A673 (cell line): ENCODE measurements around the gene EPHA6. TPM values are rescaled to one million over a fixed set of nuclear protein-coding genes. Genes with fewer than 3 reads are reported as not detected.

ENCODE experiments used
- BruUV-seq: library from RNA; stranded (reverse); fragments of 400-500 nt; replicated peaks from 2 replicates; lab custom pipeline; 2021; lab: Mats Ljungman, UMichigan
- CTCF ChIA-PET: fragments of 300-600 bp; sonication (Branson Sonifier 250); formaldehyde crosslinking; loops from one replicate; lab custom pipeline; 2022; ENCODE audit warnings: antibody characterized with exemption; lab: Charles Lee
- POLR2A ChIA-PET: fragments of 300-600 bp; sonication (Branson Sonifier 250); formaldehyde crosslinking; loops from one replicate; lab custom pipeline; 2022; ENCODE audit warnings: antibody characterized with exemption; ENCODE audit not compliant: low non-redundant PET; lab: Charles Lee
- DNase-seq: peaks from one replicate; pipeline ENCODE4 v3.0.0-alpha.2; 2015; ENCODE audit warnings: low spot score
- H3K27ac ChIP-seq: fragments of 200-600 bp; sonication (generic); 2 replicates; pipeline ENCODE4 v1.5.1; 2016; ENCODE audit warnings: mixed run types, low read depth, mild to moderate bottlenecking, mixed read lengths, antibody characterized with exemption, low read length; ENCODE audit not compliant: poor library complexity, severe bottlenecking
- H3K27me3 ChIP-seq: fragments of 200-600 bp; sonication (generic); replicated peaks from 2 replicates; pipeline ENCODE4 v1.6.1; 2017; ENCODE audit warnings: mixed run types, low read depth, mild to moderate bottlenecking, mixed read lengths, antibody characterized with exemption, low read length; ENCODE audit not compliant: insufficient read depth, poor library complexity
- H3K36me3 ChIP-seq: fragments of 200-600 bp; sonication (generic); 2 replicates; pipeline ENCODE4 v1.6.1; 2016; ENCODE audit warnings: mixed run types, mild to moderate bottlenecking, mixed read lengths, antibody characterized with exemption, low read length; ENCODE audit not compliant: insufficient read depth, poor library complexity, severe bottlenecking
- H3K4me1 ChIP-seq: fragments of 200-600 bp; sonication (generic); 2 replicates; pipeline ENCODE4 v1.6.1; 2017; ENCODE audit warnings: mixed run types, mild to moderate bottlenecking, mixed read lengths, antibody characterized with exemption, low read length; ENCODE audit not compliant: insufficient read depth, poor library complexity, severe bottlenecking
- H3K4me3 ChIP-seq: fragments of 200-600 bp; sonication (generic); 2 replicates; pipeline ENCODE4 v1.5.1; 2016; ENCODE audit warnings: low read depth, mixed run types, mild to moderate bottlenecking, mixed read lengths, low read length; ENCODE audit not compliant: poor library complexity, severe bottlenecking
- H3K9me3 ChIP-seq: fragments of 200-600 bp; sonication (generic); 2 replicates; pipeline ENCODE4 v1.6.1; 2016; ENCODE audit warnings: mixed run types, low read depth, mild to moderate bottlenecking, mixed read lengths, antibody characterized with exemption, low read length; ENCODE audit not compliant: poor library complexity, severe bottlenecking
- EZH2 ChIP-seq: fragments of 200-600 bp; sonication (generic); IDR thresholded peaks from 2 replicates; pipeline ENCODE4 v1.6.1; 2017; ENCODE audit warnings: borderline replicate concordance, low read depth, mild to moderate bottlenecking, mixed read lengths, antibody characterized with exemption, low read length; ENCODE audit not compliant: poor library complexity, severe bottlenecking
- intact Hi-C: fragments of 100-400 bp; cut with micrococcal nuclease; formaldehyde crosslinking; loops from one replicate; pipeline ENCODE4 v1.10.0; 2022; ENCODE audit not compliant: unreplicated experiment
- total RNA-seq: library from RNA; stranded (reverse); gene quantifications from 2 replicates; pipeline ENCODE4 v1.2.3, GENCODE V29; 2021
- TF ChIP-seq, protein P1 (sequence below): fragments of 300-800, 200-600 bp; sonication (generic); conservative IDR thresholded peaks from 2 replicates; pipeline ENCODE4 v1.5.1; 2017; ENCODE audit warnings: low read depth, mild to moderate bottlenecking, antibody characterized with exemption, low read length, moderate library complexity, mixed read lengths

EPHA6 gene
- total RNA-seq, 1 experiment from 2014 or later: not detected

DNA sequence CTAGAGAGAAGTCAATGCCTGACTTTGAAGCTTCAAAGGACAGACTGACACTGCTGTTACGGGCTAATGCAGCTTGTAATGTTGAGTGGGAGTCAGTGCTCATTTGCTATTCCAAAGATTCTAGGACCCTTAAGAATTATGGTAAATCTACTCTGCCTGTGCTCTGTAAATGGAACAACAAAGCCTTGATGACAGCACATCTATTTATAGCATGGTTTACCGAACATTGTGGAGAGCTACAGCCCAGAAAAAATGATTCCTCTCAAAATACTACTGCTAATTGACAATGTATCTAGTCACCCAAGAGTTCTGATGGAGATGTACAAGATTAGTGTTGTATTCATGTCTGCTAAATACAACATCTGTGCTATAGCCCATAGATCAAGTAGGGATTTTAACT lies 262.3 kb downstream of the EPHA6 start:
- CTCF ChIA-PET: no interaction called here
- Histone ChIP-seq H3K9me3 (peaks cover 3% of the 10 kb centered on the region), H3K4me3 (no peak overlapping the region), H3K36me3 (no peaks in the 10 kb centered on the region), H3K27ac (no peak overlapping the region), H3K27me3 (no peaks in the 10 kb centered on the region), H3K4me1 (no peaks in the 10 kb centered on the region)
- DNase-seq: no peak
- POLR2A ChIA-PET: no interaction called here
- intact Hi-C loops: no loop called here
- BruUV-seq: no TSS peak
- TF ChIP-seq EZH2: no peak
- TF ChIP-seq, protein P1, sequence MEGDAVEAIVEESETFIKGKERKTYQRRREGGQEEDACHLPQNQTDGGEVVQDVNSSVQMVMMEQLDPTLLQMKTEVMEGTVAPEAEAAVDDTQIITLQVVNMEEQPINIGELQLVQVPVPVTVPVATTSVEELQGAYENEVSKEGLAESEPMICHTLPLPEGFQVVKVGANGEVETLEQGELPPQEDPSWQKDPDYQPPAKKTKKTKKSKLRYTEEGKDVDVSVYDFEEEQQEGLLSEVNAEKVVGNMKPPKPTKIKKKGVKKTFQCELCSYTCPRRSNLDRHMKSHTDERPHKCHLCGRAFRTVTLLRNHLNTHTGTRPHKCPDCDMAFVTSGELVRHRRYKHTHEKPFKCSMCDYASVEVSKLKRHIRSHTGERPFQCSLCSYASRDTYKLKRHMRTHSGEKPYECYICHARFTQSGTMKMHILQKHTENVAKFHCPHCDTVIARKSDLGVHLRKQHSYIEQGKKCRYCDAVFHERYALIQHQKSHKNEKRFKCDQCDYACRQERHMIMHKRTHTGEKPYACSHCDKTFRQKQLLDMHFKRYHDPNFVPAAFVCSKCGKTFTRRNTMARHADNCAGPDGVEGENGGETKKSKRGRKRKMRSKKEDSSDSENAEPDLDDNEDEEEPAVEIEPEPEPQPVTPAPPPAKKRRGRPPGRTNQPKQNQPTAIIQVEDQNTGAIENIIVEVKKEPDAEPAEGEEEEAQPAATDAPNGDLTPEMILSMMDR: no peak

DNA sequence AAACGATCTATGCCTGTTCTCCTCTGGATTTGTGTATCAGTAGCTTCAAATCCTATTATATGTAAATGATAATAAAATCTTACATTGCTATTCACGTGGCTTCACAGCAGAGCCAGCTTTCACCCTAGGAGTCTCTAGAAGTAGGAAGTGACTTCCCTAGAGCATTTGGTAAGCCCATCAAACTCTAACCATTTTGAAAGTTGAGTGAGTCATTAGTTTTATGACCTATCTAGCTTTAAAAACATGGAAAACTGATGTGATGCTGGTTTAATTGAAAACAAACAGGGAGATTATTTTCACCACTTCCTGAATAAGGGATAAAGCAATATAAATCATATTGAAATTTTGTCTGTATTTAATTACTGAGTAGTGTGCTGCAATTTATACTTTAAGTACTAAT lies 275.2 kb downstream of the EPHA6 start:
- no TSS peak for BruUV-seq
- POLR2A ChIA-PET: no interaction called here
- TF ChIP-seq, protein P1: no peak
- no peak for TF ChIP-seq EZH2

DNA sequence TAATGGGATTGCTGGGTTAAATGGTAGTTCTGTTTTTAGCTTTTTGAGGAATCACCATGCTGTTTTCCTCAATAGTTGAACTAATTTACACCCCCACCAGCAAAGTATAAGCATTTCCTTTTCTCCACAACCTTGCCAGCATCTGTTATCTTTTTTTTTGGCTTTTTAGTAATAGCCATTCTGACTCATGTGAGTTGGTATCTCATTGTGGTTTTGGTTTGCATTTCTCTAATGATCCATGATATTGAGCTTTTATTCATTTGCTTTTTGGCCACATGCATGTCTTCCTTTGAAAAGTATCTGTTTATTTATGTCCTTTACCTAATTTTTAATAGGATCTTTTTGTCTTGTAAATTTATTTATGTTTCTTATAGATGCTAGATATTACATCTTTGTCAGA lies 288.2 kb downstream of the EPHA6 start:
- DNase-seq: no peak
- H3K36me3 ChIP-seq: no peaks in the 10 kb centered on the region
- intact Hi-C loops: no loop called here
- CTCF ChIA-PET: no interaction called here
- no peaks in the 10 kb centered on the region for H3K4me1 ChIP-seq
- H3K4me3 ChIP-seq: no peak overlapping the region
- TF ChIP-seq, protein P1: no peak
- TF ChIP-seq EZH2: no peak
- H3K9me3 ChIP-seq: no peaks in the 10 kb centered on the region
- no TSS peak for BruUV-seq
- no peak overlapping the region for H3K27ac ChIP-seq
- POLR2A ChIA-PET: no interaction called here
- no peaks in the 10 kb centered on the region for H3K27me3 ChIP-seq

More for the DNA sequence above, 275.2 kb downstream of the EPHA6 start:
- H3K36me3 ChIP-seq: no peaks in the 10 kb centered on the region
- H3K4me3 ChIP-seq: no peak overlapping the region
- H3K27ac ChIP-seq: no peak overlapping the region
- H3K9me3 ChIP-seq: peaks cover 6% of the 10 kb centered on the region
- CTCF ChIA-PET: no interaction called here
- H3K27me3 ChIP-seq: no peaks in the 10 kb centered on the region
- DNase-seq: peak; percentile 14
- H3K4me1 ChIP-seq: no peaks in the 10 kb centered on the region
- intact Hi-C loops: no loop called here
